HepG2 (cell line): Measurements from ENCODE around the gene BPHL. TPM values are rescaled to one million over a fixed set of nuclear protein-coding genes. Genes with fewer than 3 reads are reported as not detected.

Experiments
- ATAC-seq: fragments of 200-7000 bp; cut with Tn5 transposase; 3 replicates; pipeline ENCODE4 v1.9.1; 2020; ENCODE audit warnings: mild to moderate bottlenecking, moderate library complexity
- BruUV-seq: library from RNA; stranded (reverse); fragments of 400-500 nt; replicated peaks from 2 replicates; lab custom pipeline; 2021; lab: Mats Ljungman, UMichigan
- CTCF ChIA-PET: fragments of 300-600 bp; formaldehyde crosslinking; extraction: SDS; loops from one replicate; lab custom pipeline; 2021; ENCODE audit warnings: low total read pairs, inconsistent platforms, low intra/inter-chr PET ratio; lab: Yijun Ruan, JAX
- POLR2A ChIA-PET: fragments of 350-600 bp; sonication (Branson Sonifier 250); formaldehyde crosslinking; loops from one replicate; lab custom pipeline; 2020; ENCODE audit warnings: antibody characterized with exemption, inconsistent platforms; lab: Yijun Ruan, JAX
- DNase-seq: peaks from one replicate; pipeline ENCODE4 v3.0.0-alpha.2; 2015; ENCODE audit warnings: low spot score
- FAIRE-seq: peaks from 3 replicates; lab custom pipeline; 2011; peaks lifted over from hg19 to GRCh38; lab: Jason Lieb, UNC
- H2AFZ ChIP-seq: one replicate; pipeline ENCODE4 v1.6.1; 2011; ENCODE audit warnings: low read length, inconsistent platforms
- H3K27ac ChIP-seq: fragments of 300-600 bp; 3 replicates; pipeline ENCODE4 v1.8.0; 2011; ENCODE audit warnings: mixed run types, mild to moderate bottlenecking, mixed read lengths, low read length, inconsistent platforms; ENCODE audit not compliant: insufficient read depth; ENCODE audit errors: extremely low read length
- H3K27me3 ChIP-seq, 2 experiments: fragments of 200-600 bp in 1 of 2; 2 replicates in 1 of 2; 3 replicates in 1 of 2; pipeline versions ENCODE4 v1.6.0 to v1.8.0; 2011; ENCODE audit warnings: low read length in 2 of 2, mild to moderate bottlenecking in 2 of 2, moderate library complexity in 2 of 2, inconsistent platforms in 1 of 2; ENCODE audit not compliant: insufficient read depth in 2 of 2, control insufficient read depth in 1 of 2
- H3K36me3 ChIP-seq, 2 experiments: fragments of 200-600 bp in 1 of 2; replicated peaks in 1 of 2; 2 replicates in 1 of 2; 3 replicates in 1 of 2; pipeline versions ENCODE4 v1.5.1 to v1.8.0; 2011; ENCODE audit warnings: low read length in 2 of 2, inconsistent platforms in 1 of 2; ENCODE audit not compliant: insufficient read depth in 2 of 2, control insufficient read depth in 1 of 2
- H3K4me1 ChIP-seq: 2 replicates; pipeline ENCODE4 v1.5.1; 2012; ENCODE audit warnings: low read length, inconsistent platforms; ENCODE audit not compliant: insufficient read depth
- H3K4me2 ChIP-seq: 2 replicates; pipeline ENCODE4 v1.6.0; 2011; ENCODE audit warnings: low read depth, low read length, inconsistent platforms
- H3K4me3 ChIP-seq, 3 experiments: fragments of 200-600 bp in 1 of 3; sonication (generic), shearing (Covaris generic) in 1 of 3; replicated peaks in 1 of 3; 2 replicates each; pipeline ENCODE4 v1.5.1; 2011 to 2016; ENCODE audit warnings: low read length in 3 of 3, inconsistent platforms in 2 of 3, low read depth in 2 of 3, mild to moderate bottlenecking in 2 of 3, control low read depth in 1 of 3, mixed read lengths in 1 of 3; ENCODE audit not compliant: insufficient read depth in 1 of 3
- H3K79me2 ChIP-seq: one replicate; pipeline ENCODE4 v1.6.1; 2011; ENCODE audit warnings: low read length, inconsistent platforms; ENCODE audit not compliant: insufficient read depth
- H3K9ac ChIP-seq: 2 replicates; pipeline ENCODE4 v1.6.0; 2011; ENCODE audit warnings: mild to moderate bottlenecking, low read depth, low read length, inconsistent platforms; ENCODE audit not compliant: insufficient read depth
- H3K9me3 ChIP-seq: 2 replicates; pipeline ENCODE4 v1.5.1; 2012; ENCODE audit warnings: mild to moderate bottlenecking, low read length
- H4K20me1 ChIP-seq: 2 replicates; pipeline ENCODE4 v1.6.0; 2011; ENCODE audit warnings: inconsistent platforms, mild to moderate bottlenecking, low read length, moderate library complexity; ENCODE audit not compliant: insufficient read depth
- AGO2 ChIP-seq: fragments of 200-400 bp; formaldehyde crosslinking; optimal IDR thresholded peaks from 2 replicates; pipeline ENCODE3; 2017; ENCODE audit warnings: mild to moderate bottlenecking, low read depth, low read length, moderate library complexity
- FOXJ3 ChIP-seq: sonication (generic); formaldehyde crosslinking; IDR thresholded peaks from 2 replicates; pipeline ENCODE4 v1.4.0; 2020; ENCODE audit warnings: missing genetic modification reagents, mild to moderate bottlenecking, borderline replicate concordance
- HIVEP1 ChIP-seq: sonication (generic); formaldehyde crosslinking; IDR thresholded peaks from 2 replicates; pipeline ENCODE4 v1.4.0; 2020; ENCODE audit warnings: mild to moderate bottlenecking, missing genetic modification reagents
- IKZF5 ChIP-seq: IDR thresholded peaks from 2 replicates; pipeline ENCODE4 v1.6.1; 2018; ENCODE audit warnings: missing genetic modification reagents, mild to moderate bottlenecking, missing compliant biosample characterization
- NR1H2 ChIP-seq: sonication (generic); formaldehyde crosslinking; IDR thresholded peaks from 2 replicates; pipeline ENCODE4 v1.8.1; 2022; ENCODE audit warnings: low read depth, missing genetic modification reagents, borderline replicate concordance
- NR2C2 ChIP-seq: sonication (generic); formaldehyde crosslinking; IDR thresholded peaks from 2 replicates; pipeline ENCODE4 v1.4.0; 2020; ENCODE audit warnings: missing genetic modification reagents, mild to moderate bottlenecking, moderate library complexity, borderline replicate concordance
- POGZ ChIP-seq: sonication (generic); formaldehyde crosslinking; IDR thresholded peaks from 2 replicates; pipeline ENCODE4 v1.4.0; 2020; ENCODE audit warnings: mild to moderate bottlenecking, missing genetic modification reagents
- RBAK ChIP-seq: sonication (generic); formaldehyde crosslinking; IDR thresholded peaks from 2 replicates; pipeline ENCODE4 v1.5.1; 2020; ENCODE audit warnings: mild to moderate bottlenecking, missing genetic modification reagents
- SIX4 ChIP-seq: sonication (generic); formaldehyde crosslinking; IDR thresholded peaks from 2 replicates; pipeline ENCODE4 v1.4.0; 2020; ENCODE audit warnings: missing genetic modification reagents
- STAG1 ChIP-seq: sonication (generic); formaldehyde crosslinking; IDR thresholded peaks from 2 replicates; pipeline ENCODE4 v1.4.0; 2020; ENCODE audit warnings: missing genetic modification reagents
- ZNF30 ChIP-seq: sonication (generic); formaldehyde crosslinking; IDR thresholded peaks from 2 replicates; pipeline ENCODE4 v1.5.0; 2020; ENCODE audit warnings: mild to moderate bottlenecking, missing genetic modification reagents
- ZNF644 ChIP-seq: IDR thresholded peaks from 2 replicates; pipeline ENCODE4 v1.6.1; 2016; ENCODE audit warnings: low read depth
- ZNF740 ChIP-seq: sonication (generic); formaldehyde crosslinking; IDR thresholded peaks from 2 replicates; pipeline ENCODE4 v1.4.0; 2020; ENCODE audit warnings: missing genetic modification reagents
- WGBS: methylation state at CpG from one replicate; pipeline ENCODE4 v1.1.6; 2017; ENCODE audit warnings: low lambda C conversion rate; 5-methylcytosine and 5-hydroxymethylcytosine counted together
- in situ Hi-C: cut with HindIII; loops from 2 replicates; pipeline ENCODE4 v1.10.0; 2017; ENCODE audit warnings: low pct_unique_long_range_greater_than_20kb; ENCODE audit not compliant: extremely low pct_ligation_motif_present
- intact Hi-C: fragments of 100-400 bp; cut with micrococcal nuclease; formaldehyde crosslinking; loops from one replicate; pipeline ENCODE4 v1.10.0; 2022; ENCODE audit not compliant: unreplicated experiment
- polyA plus RNA-seq, 8 experiments: library from polyadenylated mRNA; depleted of rRNA in 3 of 8; stranded (reverse) in 7 of 8; unstranded in 1 of 8; fragments of >200 nt; fragmentation: Illumina TruSeq in 4 of 8; extraction: Trizol in 4 of 8; gene quantifications; 2 replicates each; pipeline versions ENCODE4 v1.2.1 to v1.2.3, GENCODE V29; 2011 to 2016; ENCODE audit warnings: low read depth in 4 of 8, missing spikeins in 1 of 8, mixed read lengths in 1 of 8; ENCODE audit not compliant: insufficient read depth in 1 of 8
- total RNA-seq, 5 experiments: library from RNA; depleted of rRNA; stranded (reverse); fragments of >200 nt; fragmentation: Illumina TruSeq; extraction: Trizol; gene quantifications; 2 replicates each; pipeline ENCODE4 v1.2.3, GENCODE V29; 2016; ENCODE audit warnings: low read depth in 1 of 5
- TF ChIP-seq, protein P1 (sequence below): sonication (generic); formaldehyde crosslinking; IDR thresholded peaks from 2 replicates; pipeline ENCODE4 v1.5.0; 2020; ENCODE audit warnings: mild to moderate bottlenecking, missing genetic modification reagents, moderate library complexity
- TF ChIP-seq, protein P2 (sequence below): sonication (generic); formaldehyde crosslinking; IDR thresholded peaks from 2 replicates; pipeline ENCODE4 v1.4.0; 2020; ENCODE audit warnings: mild to moderate bottlenecking, missing genetic modification reagents, borderline replicate concordance

The BPHL gene
- total and polyA plus RNA-seq, 2 of the 13 experiments (the other 11 are each of a cell fraction or from before 2014, with no cell fraction given), result 37.8 to 39.5 TPM

DNA sequence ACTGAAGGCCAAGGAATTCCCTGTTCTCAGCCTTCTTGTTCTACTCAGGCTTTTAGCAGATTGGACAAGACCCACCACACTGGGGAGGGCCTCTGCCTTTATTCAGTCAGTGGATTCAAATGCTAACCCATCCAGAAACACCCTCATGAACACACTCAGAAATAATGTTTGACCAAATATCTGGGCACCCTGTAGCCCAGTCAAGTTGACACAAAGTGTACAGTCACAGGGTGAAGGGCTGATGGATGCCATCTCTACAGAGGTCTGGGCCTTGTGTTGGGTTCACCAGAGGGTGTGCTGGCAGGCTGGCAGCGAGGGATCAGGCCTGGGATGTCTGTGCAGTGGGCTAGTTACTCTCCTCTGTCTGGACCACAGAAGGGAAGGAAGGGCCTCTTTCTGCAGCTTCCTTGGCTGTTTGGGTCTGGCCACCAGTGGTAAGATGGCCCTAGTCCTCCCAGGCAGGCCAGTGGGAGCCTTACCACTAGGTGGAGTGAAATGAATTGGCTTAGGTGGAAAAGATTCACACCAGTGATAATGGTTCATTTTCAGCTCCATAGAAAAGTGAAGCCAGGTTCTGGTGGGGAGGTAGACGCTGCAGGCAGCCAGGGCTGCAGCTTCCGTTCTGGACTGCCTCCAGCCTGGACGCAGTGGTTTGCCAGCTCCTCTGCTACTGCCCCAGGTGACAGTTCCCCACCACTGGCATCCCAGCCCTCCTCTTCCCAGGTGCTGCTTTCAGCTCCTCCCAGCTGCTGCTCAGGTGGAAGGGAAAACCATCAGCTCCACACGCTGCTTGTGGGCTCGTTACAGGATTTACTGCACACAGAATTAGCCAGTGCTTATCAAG lies 29.6 kb downstream of the BPHL start:
- Histone ChIP-seq H3K79me2 (no peaks in the 10 kb centered on the region), H3K27me3 (no peaks in the 10 kb centered on the region), H3K9me3 (no peaks in the 10 kb centered on the region), H3K4me2 (no peak overlapping the region), H3K4me3 (no peak overlapping the region), H3K27ac (no peak overlapping the region), H3K4me1 (no peaks in the 10 kb centered on the region), H3K9ac (no peak overlapping the region), H4K20me1 (no peaks in the 10 kb centered on the region), H2AFZ (no peak overlapping the region), H3K36me3 (peaks cover 9 to 35% of the 10 kb centered on the region in 2 experiments)
- FAIRE-seq, result no peak
- intact Hi-C loops (no loop called here), in situ Hi-C loops (no loop called here)
- BruUV-seq, result no TSS peak
- 96% methylated on average over 6 of the region's 6 CpGs for WGBS
- ChIA-PET POLR2A (interaction anchor here (0.8 to 1.8 kb wide), 4 partner anchors 9 to 14 kb away, joined by 3 to 6 read pairs (median 4); partner anchors contain the start of gene TUBB2A), CTCF (no interaction called here)
- no peak for DNase-seq
- peak; percentile 43 for ATAC-seq
- TF ChIP-seq STAG1 (peak; percentile 25; the same call in 1 of the 2 replicates), HIVEP1 (CRISPR knock-in tag) (no peak), POGZ (CRISPR knock-in tag) (no peak), NR2C2 (CRISPR knock-in tag) (no peak), SIX4 (CRISPR knock-in tag) (no peak), FOXJ3 (CRISPR knock-in tag) (no peak), AGO2 (peak; percentile 23), ZNF740 (CRISPR knock-in tag) (no peak), ZNF644 (CRISPR knock-in tag) (0 out of 2 replicates have a peak, but pooled peaks have one; percentile 28), RBAK (CRISPR knock-in tag) (no peak), NR1H2 (CRISPR knock-in tag) (no peak), ZNF30 (CRISPR knock-in tag) (no peak), IKZF5 (CRISPR knock-in tag) (no peak)
- TF ChIP-seq, protein P1, sequence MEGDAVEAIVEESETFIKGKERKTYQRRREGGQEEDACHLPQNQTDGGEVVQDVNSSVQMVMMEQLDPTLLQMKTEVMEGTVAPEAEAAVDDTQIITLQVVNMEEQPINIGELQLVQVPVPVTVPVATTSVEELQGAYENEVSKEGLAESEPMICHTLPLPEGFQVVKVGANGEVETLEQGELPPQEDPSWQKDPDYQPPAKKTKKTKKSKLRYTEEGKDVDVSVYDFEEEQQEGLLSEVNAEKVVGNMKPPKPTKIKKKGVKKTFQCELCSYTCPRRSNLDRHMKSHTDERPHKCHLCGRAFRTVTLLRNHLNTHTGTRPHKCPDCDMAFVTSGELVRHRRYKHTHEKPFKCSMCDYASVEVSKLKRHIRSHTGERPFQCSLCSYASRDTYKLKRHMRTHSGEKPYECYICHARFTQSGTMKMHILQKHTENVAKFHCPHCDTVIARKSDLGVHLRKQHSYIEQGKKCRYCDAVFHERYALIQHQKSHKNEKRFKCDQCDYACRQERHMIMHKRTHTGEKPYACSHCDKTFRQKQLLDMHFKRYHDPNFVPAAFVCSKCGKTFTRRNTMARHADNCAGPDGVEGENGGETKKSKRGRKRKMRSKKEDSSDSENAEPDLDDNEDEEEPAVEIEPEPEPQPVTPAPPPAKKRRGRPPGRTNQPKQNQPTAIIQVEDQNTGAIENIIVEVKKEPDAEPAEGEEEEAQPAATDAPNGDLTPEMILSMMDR (CRISPR knock-in tag), result peak; percentile 21; the same call in 1 of the 2 replicates
- TF ChIP-seq, protein P2, sequence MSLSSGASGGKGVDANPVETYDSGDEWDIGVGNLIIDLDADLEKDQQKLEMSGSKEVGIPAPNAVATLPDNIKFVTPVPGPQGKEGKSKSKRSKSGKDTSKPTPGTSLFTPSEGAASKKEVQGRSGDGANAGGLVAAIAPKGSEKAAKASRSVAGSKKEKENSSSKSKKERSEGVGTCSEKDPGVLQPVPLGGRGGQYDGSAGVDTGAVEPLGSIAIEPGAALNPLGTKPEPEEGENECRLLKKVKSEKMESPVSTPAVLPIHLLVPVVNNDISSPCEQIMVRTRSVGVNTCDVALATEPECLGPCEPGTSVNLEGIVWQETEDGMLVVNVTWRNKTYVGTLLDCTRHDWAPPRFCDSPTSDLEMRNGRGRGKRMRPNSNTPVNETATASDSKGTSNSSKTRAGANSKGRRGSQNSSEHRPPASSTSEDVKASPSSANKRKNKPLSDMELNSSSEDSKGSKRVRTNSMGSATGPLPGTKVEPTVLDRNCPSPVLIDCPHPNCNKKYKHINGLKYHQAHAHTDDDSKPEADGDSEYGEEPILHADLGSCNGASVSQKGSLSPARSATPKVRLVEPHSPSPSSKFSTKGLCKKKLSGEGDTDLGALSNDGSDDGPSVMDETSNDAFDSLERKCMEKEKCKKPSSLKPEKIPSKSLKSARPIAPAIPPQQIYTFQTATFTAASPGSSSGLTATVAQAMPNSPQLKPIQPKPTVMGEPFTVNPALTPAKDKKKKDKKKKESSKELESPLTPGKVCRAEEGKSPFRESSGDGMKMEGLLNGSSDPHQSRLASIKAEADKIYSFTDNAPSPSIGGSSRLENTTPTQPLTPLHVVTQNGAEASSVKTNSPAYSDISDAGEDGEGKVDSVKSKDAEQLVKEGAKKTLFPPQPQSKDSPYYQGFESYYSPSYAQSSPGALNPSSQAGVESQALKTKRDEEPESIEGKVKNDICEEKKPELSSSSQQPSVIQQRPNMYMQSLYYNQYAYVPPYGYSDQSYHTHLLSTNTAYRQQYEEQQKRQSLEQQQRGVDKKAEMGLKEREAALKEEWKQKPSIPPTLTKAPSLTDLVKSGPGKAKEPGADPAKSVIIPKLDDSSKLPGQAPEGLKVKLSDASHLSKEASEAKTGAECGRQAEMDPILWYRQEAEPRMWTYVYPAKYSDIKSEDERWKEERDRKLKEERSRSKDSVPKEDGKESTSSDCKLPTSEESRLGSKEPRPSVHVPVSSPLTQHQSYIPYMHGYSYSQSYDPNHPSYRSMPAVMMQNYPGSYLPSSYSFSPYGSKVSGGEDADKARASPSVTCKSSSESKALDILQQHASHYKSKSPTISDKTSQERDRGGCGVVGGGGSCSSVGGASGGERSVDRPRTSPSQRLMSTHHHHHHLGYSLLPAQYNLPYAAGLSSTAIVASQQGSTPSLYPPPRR (CRISPR knock-in tag), result no peak
